ENCODE measurements around the gene CMTM6.

Gene CMTM6

GRCh38 chr3:32460031-32460749, 42.5 kb downstream of the CMTM6 start (continued):
- no peak for TF ChIP-seq ZNF132 (tag by site-specific recombination; IDR thresholded peaks at IDR 0.05; ENCODE audit: borderline replicate concordance)
- TF ChIP-seq ZFP3 (tag by site-specific recombination; IDR thresholded peaks at IDR 0.05; ENCODE audit: low read depth): no peak
- TF ChIP-seq, protein P1, sequence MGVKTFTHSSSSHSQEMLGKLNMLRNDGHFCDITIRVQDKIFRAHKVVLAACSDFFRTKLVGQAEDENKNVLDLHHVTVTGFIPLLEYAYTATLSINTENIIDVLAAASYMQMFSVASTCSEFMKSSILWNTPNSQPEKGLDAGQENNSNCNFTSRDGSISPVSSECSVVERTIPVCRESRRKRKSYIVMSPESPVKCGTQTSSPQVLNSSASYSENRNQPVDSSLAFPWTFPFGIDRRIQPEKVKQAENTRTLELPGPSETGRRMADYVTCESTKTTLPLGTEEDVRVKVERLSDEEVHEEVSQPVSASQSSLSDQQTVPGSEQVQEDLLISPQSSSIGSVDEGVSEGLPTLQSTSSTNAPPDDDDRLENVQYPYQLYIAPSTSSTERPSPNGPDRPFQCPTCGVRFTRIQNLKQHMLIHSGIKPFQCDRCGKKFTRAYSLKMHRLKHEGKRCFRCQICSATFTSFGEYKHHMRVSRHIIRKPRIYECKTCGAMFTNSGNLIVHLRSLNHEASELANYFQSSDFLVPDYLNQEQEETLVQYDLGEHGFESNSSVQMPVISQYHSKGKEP (tag by site-specific recombination; IDR thresholded peaks at IDR 0.05): peak; percentile 92
- no peak for TF ChIP-seq ZNF138 (tag by site-specific recombination; IDR thresholded peaks at IDR 0.05; ENCODE audit: borderline replicate concordance)
- no peak for TF ChIP-seq ZXDB (tag by site-specific recombination; IDR thresholded peaks at IDR 0.05)

DNA sequence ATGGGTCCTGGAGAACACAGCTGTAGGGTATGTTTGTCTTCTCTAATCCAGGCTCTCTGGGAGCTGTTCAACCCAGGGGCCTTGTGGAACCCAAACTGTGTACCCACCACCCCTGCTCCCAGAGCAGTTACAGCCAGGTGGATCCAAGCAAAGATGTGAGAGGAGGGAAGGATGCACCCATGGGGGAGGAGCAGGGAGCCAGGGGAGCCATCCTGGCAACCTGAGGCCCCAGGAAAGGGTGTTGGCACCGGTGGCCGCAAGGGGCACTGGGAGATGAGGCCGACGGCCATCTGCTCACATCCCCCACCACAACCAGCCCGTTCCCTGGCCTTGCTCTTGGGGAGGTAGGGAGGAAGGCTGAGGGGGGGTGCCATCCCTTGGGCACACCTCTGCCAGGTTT, 43.2 kb downstream of the CMTM6 start:
- CTCF ChIA-PET: interaction anchor here (0.7 kb wide), 1 partner anchor 8 kb away, joined by 6 read pairs; no protein-coding TSS in a partner anchor
- no peak overlapping the region for H3K27ac ChIP-seq (ENCODE audit: extremely low read depth, low read depth, low read length)
- no peaks in the 10 kb centered on the region for H3K9me3 ChIP-seq (ENCODE audit: control insufficient read depth, insufficient read depth, low read depth, low read length)
- TF ChIP-seq ZNF214 (tag by site-specific recombination; IDR thresholded peaks at IDR 0.05; ENCODE audit: borderline replicate concordance): no peak
- TF ChIP-seq ZNF530 (tag by site-specific recombination; IDR thresholded peaks at IDR 0.05; ENCODE audit: low read depth): no peak
- POLR2A ChIA-PET: interaction anchor here (0.6 kb wide), 1 partner anchor 18 kb away, joined by 3 read pairs; no protein-coding TSS in a partner anchor
- H3K4me3 ChIP-seq (ENCODE audit: low read depth, low read length): no peak overlapping the region
- H3K36me3 ChIP-seq (ENCODE audit: control insufficient read depth in 2 of 2, insufficient read depth in 1 of 2, low read length in 2 of 2): no peaks in the 10 kb centered on the region
- H3K4me1 ChIP-seq (ENCODE audit: control insufficient read depth, insufficient read depth, low read length): peaks cover 7% of the 10 kb centered on the region; the same call in 1 of the 2 replicates

DNA sequence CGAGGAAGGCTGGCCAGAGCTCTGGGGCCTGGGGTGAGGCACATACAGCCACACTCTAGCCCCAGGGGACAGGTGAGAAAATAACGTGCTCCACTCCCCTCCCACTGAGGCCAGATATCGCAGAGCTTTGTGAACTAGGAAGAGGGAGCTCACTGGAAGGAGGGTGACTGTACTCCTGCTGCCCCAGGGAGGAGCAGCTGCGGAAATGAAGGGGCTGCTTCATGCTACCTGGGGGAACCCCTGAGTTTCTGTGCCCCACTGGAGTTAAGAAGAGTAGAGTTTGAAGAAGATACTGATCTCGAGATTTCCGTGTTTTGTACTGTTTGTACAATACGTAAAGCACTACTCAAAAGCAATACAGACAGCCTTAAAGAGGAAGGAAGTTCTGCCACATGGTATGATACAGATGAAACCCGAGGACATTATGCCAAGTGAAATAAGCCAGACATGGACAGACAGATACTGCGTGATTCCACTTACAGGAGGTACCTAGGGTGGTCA, 44.6 kb downstream of the CMTM6 start:
- H3K9me3 ChIP-seq (ENCODE audit: control insufficient read depth, insufficient read depth, low read depth, low read length): no peaks in the 10 kb centered on the region
- POLR2A ChIA-PET: no interaction called here
- peaks cover 7% of the 10 kb centered on the region; the same call in 1 of the 2 replicates for H3K4me1 ChIP-seq (ENCODE audit: control insufficient read depth, insufficient read depth, low read length)
- CTCF ChIA-PET: interaction anchor here (0.6 to 1.0 kb wide), 2 partner anchors 10 to 49 kb away, joined by 3 to 4 read pairs; no protein-coding TSS in a partner anchor
- no peak overlapping the region for H3K27ac ChIP-seq (ENCODE audit: extremely low read depth, low read depth, low read length)
- no peak overlapping the region for H3K4me3 ChIP-seq (ENCODE audit: low read depth, low read length)
- H3K36me3 ChIP-seq (ENCODE audit: control insufficient read depth in 2 of 2, insufficient read depth in 1 of 2, low read length in 2 of 2): no peaks in the 10 kb centered on the region; a peak in 1 of 3 replicates
- no peak for TF ChIP-seq ZNF629 (tag by site-specific recombination; IDR thresholded peaks at IDR 0.05)
- no peak for TF ChIP-seq ZBTB48 (tag by site-specific recombination; IDR thresholded peaks at IDR 0.05)
- no peak for TF ChIP-seq ZNF211 (tag by site-specific recombination; IDR thresholded peaks at IDR 0.05; ENCODE audit: low read depth)
- TF ChIP-seq ZNF146 (tag by site-specific recombination; IDR thresholded peaks at IDR 0.05): no peak
- no peak for TF ChIP-seq PRDM4 (tag by site-specific recombination; IDR thresholded peaks at IDR 0.05)
- TF ChIP-seq ZNF488 (tag by site-specific recombination; IDR thresholded peaks at IDR 0.05): no peak
- no peak for TF ChIP-seq ZNF157 (tag by site-specific recombination; IDR thresholded peaks at IDR 0.05)
- no peak for TF ChIP-seq ZNF121 (tag by site-specific recombination; IDR thresholded peaks at IDR 0.05)
- no peak for TF ChIP-seq ZNF311 (tag by site-specific recombination; IDR thresholded peaks at IDR 0.05; ENCODE audit: borderline replicate concordance)
- no peak for TF ChIP-seq PRDM2 (tag by site-specific recombination; IDR thresholded peaks at IDR 0.05; ENCODE audit: borderline replicate concordance)
- no peak for TF ChIP-seq ZNF214 (tag by site-specific recombination; IDR thresholded peaks at IDR 0.05; ENCODE audit: borderline replicate concordance)
- TF ChIP-seq ZNF624 (tag by site-specific recombination; IDR thresholded peaks at IDR 0.05): no peak
- TF ChIP-seq GLIS1 (tag by site-specific recombination; IDR thresholded peaks at IDR 0.05): 0 out of 2 replicates have a peak, but pooled peaks have one; percentile 14
- TF ChIP-seq ZIC2 (tag by site-specific recombination; IDR thresholded peaks at IDR 0.05): peak; percentile 71

Measured in HEK293 (cell line).